Kidney (tissue), 14 donors: ENCODE data around the gene ZBTB7C. TPM values are rescaled to one million over a fixed set of nuclear protein-coding genes. Genes with fewer than 3 reads are reported as not detected.

Source experiments
- DNase-seq, 5 donors: peaks; one replicate each; pipeline ENCODE4 v3.0.0-alpha.2; 2013 to 2020
- FAIRE-seq: peaks from 2 replicates; lab custom pipeline; 2012; peaks lifted over from hg19 to GRCh38; lab: Jason Lieb, UNC
- H3K27ac ChIP-seq, 2 donors: one replicate each; pipeline ENCODE4 v1.7.0; 2013; ENCODE audit warnings: low read depth in 2 of 2, low read length in 2 of 2, inconsistent platforms in 1 of 2
- H3K27me3 ChIP-seq: one replicate; pipeline ENCODE4 v1.7.1; 2013; ENCODE audit warnings: low read length, inconsistent platforms; ENCODE audit not compliant: control insufficient read depth, insufficient read depth
- H3K36me3 ChIP-seq, 3 donors: one replicate each; pipeline versions ENCODE4 v1.7.0 to v1.7.1; 2013; ENCODE audit warnings: low read length in 3 of 3, control low read depth in 1 of 3, inconsistent platforms in 1 of 3; ENCODE audit not compliant: insufficient read depth in 3 of 3, control insufficient read depth in 2 of 3
- H3K4me1 ChIP-seq, 3 donors: one replicate each; pipeline versions ENCODE4 v1.7.0 to v1.7.1; 2013; ENCODE audit warnings: low read length in 3 of 3, inconsistent platforms in 1 of 3, low read depth in 1 of 3; ENCODE audit not compliant: control insufficient read depth in 2 of 3, insufficient read depth in 2 of 3
- H3K4me3 ChIP-seq, 3 donors: one replicate each; pipeline versions ENCODE4 v1.7.0 to v1.8.1; 2013; ENCODE audit warnings: low read length in 3 of 3, control low read depth in 1 of 3, inconsistent platforms in 1 of 3
- H3K9ac ChIP-seq, 3 donors: one replicate each; pipeline versions ENCODE4 v1.7.0 to v1.7.1; 2013; ENCODE audit warnings: low read length in 3 of 3, control low read depth in 1 of 3, inconsistent platforms in 1 of 3
- H3K9me3 ChIP-seq, 3 donors: one replicate each; pipeline versions ENCODE4 v1.7.0 to v1.7.1; 2013; ENCODE audit warnings: low read length in 3 of 3, control low read depth in 1 of 3, inconsistent platforms in 1 of 3; ENCODE audit not compliant: control insufficient read depth in 2 of 3, insufficient read depth in 1 of 3
- CTCF ChIP-seq: IDR thresholded peaks from 3 replicates; pipeline ENCODE4 v1.5.1; 2012; ENCODE audit warnings: mild to moderate bottlenecking, moderate library complexity, borderline replicate concordance; ENCODE audit not compliant: insufficient read depth; ENCODE audit errors: extremely low read depth
- intact Hi-C: fragments of 100-400 bp; cut with DNase I; formaldehyde crosslinking; loops from one replicate; pipeline ENCODE4 v1.11.1; 2022
- polyA plus RNA-seq: library from polyadenylated mRNA; stranded (reverse); fragments of 350-450 nt; fragmentation: Illumina TruSeq; extraction: RNeasy Lipid Tissue Mini Kit (QIAGEN cat#74804); gene quantifications from one replicate; pipeline ENCODE4 v1.2.3, GENCODE V29; 2014; ENCODE audit warnings: low read depth, low replicate concordance; ENCODE audit not compliant: insufficient read depth
- total RNA-seq: library from RNA; stranded (reverse); fragmentation: NEBNext Ultra II Directional; extraction: Animal tissue kit (Norgen Biotek cat#: 25700); gene quantifications from one replicate; pipeline ENCODE4 v1.2.1, GENCODE V29; 2021
- donor health status: control.
- donor health status: control.
- donor health status: control.
- donor health status: control.
- donor health status: control.
- donor health status: DM: yes; HTN: yes; CAD: no.
- donor health status: Normal renal cell carcinoma (clear cell type).

Gene ZBTB7C
- total and polyA plus RNA-seq, 2 donors from 2014 or later = 1.8 to 13.8 TPM

GRCh38 chr18:48106976-48107781, 302.0 kb downstream of the ZBTB7C start:
- FAIRE-seq (no peak), DNase-seq (peak in 3 of 5 donors; percentile 50 to 73 (median 70))
- Histone ChIP-seq H3K27me3 (no peaks in the 10 kb centered on the region), H3K9me3 (no peaks in the 10 kb centered on the region), H3K4me3 (no peak overlapping the region), H3K36me3 (no peaks in the 10 kb centered on the region), H3K4me1 (no peaks in the 10 kb centered on the region), H3K27ac (no peak overlapping the region), H3K9ac (no peak overlapping the region)
- no peak for TF ChIP-seq CTCF
- intact Hi-C loops = no loop called here

- Histone ChIP-seq H3K27ac (no peak overlapping the region), H3K36me3 (no peaks in the 10 kb centered on the region), H3K4me1 (peaks cover 0 to 2% (median 0%) of the 10 kb centered on the region in 3 donors), H3K27me3 (no peaks in the 10 kb centered on the region), H3K4me3 (no peak overlapping the region), H3K9ac (no peak overlapping the region), H3K9me3 (no peaks in the 10 kb centered on the region)
- FAIRE-seq (no peak), DNase-seq (no peak)
- intact Hi-C loops = no loop called here
- no peak for TF ChIP-seq CTCF
Measured at GRCh38 chr18:48106498-48106897, 302.7 kb downstream of the ZBTB7C start.

GRCh38 chr18:48105317-48105716, 303.9 kb downstream of the ZBTB7C start:
- H3K27ac ChIP-seq = no peak overlapping the region
- no peak overlapping the region for H3K9ac ChIP-seq
- no peaks in the 10 kb centered on the region for H3K27me3 ChIP-seq
- H3K9me3 ChIP-seq = no peaks in the 10 kb centered on the region
- peak; percentile 0 for TF ChIP-seq CTCF
- FAIRE-seq = no peak
- intact Hi-C loops = no loop called here
- H3K4me3 ChIP-seq = no peak overlapping the region
- peaks cover 0 to 7% (median 0%) of the 10 kb centered on the region in 3 donors for H3K4me1 ChIP-seq
- no peaks in the 10 kb centered on the region for H3K36me3 ChIP-seq
- DNase-seq = no peak
